NT2/D1 (cell line): ENCODE data around the gene CUEDC2.
A peak's percentile ranks its signal among the peaks of the same experiment; 100 is the strongest.

Experiments
- DNase-seq: peaks from one replicate; pipeline ENCODE4 v3.0.0-alpha.2; 2011; ENCODE audit warnings: low read depth, low spot score
- H3K27me3 ChIP-seq: 2 replicates; pipeline ENCODE4 v1.6.0; 2011; ENCODE audit warnings: mild to moderate bottlenecking; ENCODE audit not compliant: insufficient read length, insufficient read depth
- H3K36me3 ChIP-seq: 2 replicates; pipeline ENCODE4 v1.6.1; 2011; ENCODE audit warnings: mild to moderate bottlenecking, low read length, mixed read lengths; ENCODE audit not compliant: insufficient read depth, insufficient read length
- H3K4me1 ChIP-seq: 2 replicates; pipeline ENCODE4 v1.5.1; 2011; ENCODE audit not compliant: insufficient read depth, insufficient read length
- H3K4me3 ChIP-seq: 2 replicates; pipeline ENCODE4 v1.5.1; 2011; ENCODE audit warnings: low read depth; ENCODE audit not compliant: insufficient read length
- H3K9ac ChIP-seq: 2 replicates; pipeline ENCODE4 v1.6.0; 2011; ENCODE audit warnings: low read depth; ENCODE audit not compliant: insufficient read length
- H3K9me3 ChIP-seq: 2 replicates; pipeline ENCODE4 v1.5.1; 2011; ENCODE audit warnings: mild to moderate bottlenecking, low read length; ENCODE audit not compliant: insufficient read depth
- SUZ12 ChIP-seq: IDR thresholded peaks from 2 replicates; pipeline ENCODE4 v1.6.1; 2011; ENCODE audit not compliant: insufficient read length, insufficient read depth; ENCODE audit errors: extremely low read depth
- YY1 ChIP-seq: IDR thresholded peaks from 2 replicates; pipeline ENCODE4 v1.6.1; 2011; ENCODE audit not compliant: insufficient read length, insufficient read depth
- ZNF274 ChIP-seq: IDR thresholded peaks from 2 replicates; pipeline ENCODE4 v1.6.1; 2011; ENCODE audit warnings: mild to moderate bottlenecking, low read depth, low read length

CUEDC2 gene

GRCh38 chr10:102395400-102396316 is 36.7 kb downstream of the CUEDC2 start, which contains the start of gene NFKB2:
Gene NFKB2, plus strand, starts transcription at chr10:102395705. Its CDS starts 255 bp downstream, at chr10:102395960.
- Histone ChIP-seq H3K9me3 (no peaks in the 10 kb centered on the region), H3K27me3 (peaks cover 4% of the 10 kb centered on the region), H3K4me1 (peaks cover 24% of the 10 kb centered on the region), H3K36me3 (peaks cover 37% of the 10 kb centered on the region), H3K9ac (peak within 1 kb of the TSS; percentile 92), H3K4me3 (peak within 1 kb of the TSS; percentile 77)
- TF ChIP-seq SUZ12 (no peak), YY1 (no peak), ZNF274 (no peak)
- peak; percentile 78 for DNase-seq

GRCh38 chr10:102394801-102395399 is 37.5 kb downstream of the CUEDC2 start:
- Histone ChIP-seq H3K36me3 (peaks cover 29% of the 10 kb centered on the region), H3K9ac (peak overlapping the region; percentile 92), H3K27me3 (peaks cover 4% of the 10 kb centered on the region), H3K4me1 (peaks cover 19% of the 10 kb centered on the region), H3K4me3 (peak overlapping the region; percentile 74), H3K9me3 (no peaks in the 10 kb centered on the region)
- DNase-seq = no peak
- no peak for TF ChIP-seq ZNF274
- TF ChIP-seq YY1 = no peak
- TF ChIP-seq SUZ12 = no peak

- TF ChIP-seq YY1 (no peak), SUZ12 (no peak), ZNF274 (no peak)
Observed at GRCh38 chr10:102394079-102394800, 38.1 kb downstream of the CUEDC2 start.

GRCh38 chr10:102393411-102394078 is 38.8 kb downstream of the CUEDC2 start:
- Histone ChIP-seq H3K9ac (peak overlapping the region; percentile 54), H3K27me3 (peaks cover 4% of the 10 kb centered on the region), H3K36me3 (peaks cover 23% of the 10 kb centered on the region), H3K9me3 (no peaks in the 10 kb centered on the region), H3K4me1 (peaks cover 15% of the 10 kb centered on the region), H3K4me3 (peak overlapping the region; percentile 74)
- peak; percentile 59 for DNase-seq
- no peak for TF ChIP-seq ZNF274
- no peak for TF ChIP-seq YY1
- no peak for TF ChIP-seq SUZ12

More at GRCh38 chr10:102394079-102394800, 38.1 kb downstream of the CUEDC2 start:
- peak; percentile 54 for DNase-seq
- Histone ChIP-seq H3K27me3 (peaks cover 4% of the 10 kb centered on the region), H3K4me1 (peaks cover 15% of the 10 kb centered on the region), H3K36me3 (peaks cover 26% of the 10 kb centered on the region), H3K9ac (peak overlapping the region; percentile 92), H3K4me3 (peak overlapping the region; percentile 74), H3K9me3 (no peaks in the 10 kb centered on the region)

DNA sequence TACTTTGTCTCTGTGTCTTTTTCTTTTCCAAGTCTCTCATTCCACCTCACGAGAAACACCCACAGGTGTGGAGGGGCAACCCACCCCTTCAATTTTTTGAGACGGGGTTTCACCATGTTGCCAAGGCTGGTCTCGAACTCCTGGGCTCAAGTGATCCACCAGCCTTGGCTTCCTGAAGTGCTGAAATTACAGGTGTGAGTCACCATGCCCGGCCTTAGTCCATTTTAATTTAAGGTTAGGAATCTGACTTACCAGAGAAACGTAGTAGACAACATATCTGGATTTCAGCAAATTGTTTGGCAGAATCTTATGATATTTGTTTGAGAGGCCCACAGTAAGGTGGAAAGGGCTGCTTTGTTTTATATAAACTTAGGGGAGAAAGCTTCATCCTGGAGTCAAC is 40.1 kb downstream of the CUEDC2 start:
- Histone ChIP-seq H3K9ac (no peak overlapping the region), H3K36me3 (peaks cover 11% of the 10 kb centered on the region), H3K4me3 (no peak overlapping the region), H3K4me1 (peaks cover 15% of the 10 kb centered on the region), H3K9me3 (no peaks in the 10 kb centered on the region), H3K27me3 (peaks cover 4% of the 10 kb centered on the region)
- TF ChIP-seq ZNF274 (no peak), YY1 (no peak), SUZ12 (no peak)
- no peak for DNase-seq

- peaks cover 5% of the 10 kb centered on the region for H3K4me1 ChIP-seq
- TF ChIP-seq SUZ12 (no peak), YY1 (no peak), ZNF274 (no peak)
- peaks cover 4% of the 10 kb centered on the region for H3K27me3 ChIP-seq
Observed at GRCh38 chr10:102389894-102390293, 42.5 kb downstream of the CUEDC2 start.

More at GRCh38 chr10:102389894-102390293, 42.5 kb downstream of the CUEDC2 start:
- no peak overlapping the region for H3K4me3 ChIP-seq
- H3K36me3 ChIP-seq = no peaks in the 10 kb centered on the region
- no peak overlapping the region for H3K9ac ChIP-seq
- H3K9me3 ChIP-seq = no peaks in the 10 kb centered on the region
- no peak for DNase-seq
